Suprapubic skin (tissue), 3 donors: ENCODE data around the gene MPV17L2.

Experiments
- CTCF ChIP-seq, 2 donors: fragments of 200-600 bp in 1 of 2; fragments of 450-650 bp in 1 of 2; sonication (generic) in 1 of 2; IDR thresholded peaks; one replicate each; pipeline ENCODE4 v1.5.1; 2016 to 2019; ENCODE audit warnings: antibody characterized with exemption in 2 of 2, mild to moderate bottlenecking in 1 of 2, moderate library complexity in 1 of 2
- EP300 ChIP-seq: sonication (generic); formaldehyde crosslinking; IDR thresholded peaks from one replicate; pipeline ENCODE4 v1.6.1; 2017; ENCODE audit warnings: antibody characterized with exemption
- POLR2A ChIP-seq, 2 donors: fragments of 450-650 bp; IDR thresholded peaks; one replicate each; pipeline ENCODE4 v1.6.1; 2017; ENCODE audit warnings: antibody characterized with exemption in 2 of 2, mild to moderate bottlenecking in 2 of 2, moderate library complexity in 2 of 2

- TF ChIP-seq CTCF (IDR thresholded peaks at IDR 0.05) (no peak), POLR2A (IDR thresholded peaks at IDR 0.05) (no peak), EP300 (no peak)
Measured at GRCh38 chr19:18216789-18217188, 23.8 kb downstream of the MPV17L2 start.
